VCaP (cell line): Measurements from ENCODE around the gene CD40.
A peak's percentile ranks its signal among the peaks of the same experiment; 100 is the strongest.

Source experiments
- H3K27ac ChIP-seq: fragments of 450-650 bp; 2 replicates; pipeline ENCODE4 v1.5.1; 2017
- CTCF ChIP-seq: fragments of 450-650 bp; conservative IDR thresholded peaks from 2 replicates; pipeline ENCODE4 v1.5.1; 2017; ENCODE audit warnings: mild to moderate bottlenecking, moderate library complexity

CD40 gene

GRCh38 chr20:46172455-46172854 lies 54.3 kb downstream of the CD40 start:
- no peak for TF ChIP-seq CTCF
- no peak overlapping the region for H3K27ac ChIP-seq

DNA sequence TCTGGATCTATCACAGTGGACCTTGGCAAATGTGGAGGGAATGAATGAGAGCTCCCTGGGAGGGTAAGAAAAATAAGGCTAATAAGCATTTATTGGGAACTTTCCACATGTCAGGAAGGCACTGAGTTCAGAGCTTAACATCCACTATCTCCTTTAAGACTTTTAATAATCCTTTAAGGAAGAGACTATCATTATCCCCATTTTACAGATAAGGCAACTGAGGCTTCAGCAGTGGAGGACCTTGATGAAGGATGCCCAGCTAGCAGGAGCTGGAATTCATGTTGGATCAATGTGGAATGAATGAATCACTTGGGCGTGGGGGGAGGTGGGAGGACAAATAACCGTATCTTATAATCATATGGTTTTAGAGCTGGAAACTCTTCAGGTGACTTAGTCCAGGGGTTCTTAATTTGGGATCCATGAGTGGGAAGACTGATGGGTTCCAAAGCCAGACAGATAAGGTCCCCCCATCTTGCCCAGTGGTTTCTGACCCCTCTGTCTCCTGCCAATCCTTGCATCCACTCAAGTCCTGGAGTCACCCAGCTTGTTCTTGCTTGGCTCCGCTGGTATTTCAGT lies 54.9 kb downstream of the CD40 start:
- TF ChIP-seq CTCF, result no peak
- no peak overlapping the region for H3K27ac ChIP-seq

- no peak overlapping the region for H3K27ac ChIP-seq
- TF ChIP-seq CTCF, result no peak
Measured at GRCh38 chr20:46173652-46174468, 55.7 kb downstream of the CD40 start.

- peak; percentile 77 for TF ChIP-seq CTCF
- H3K27ac ChIP-seq, result no peak overlapping the region
Measured at GRCh38 chr20:46174469-46175126, 56.5 kb downstream of the CD40 start.

DNA sequence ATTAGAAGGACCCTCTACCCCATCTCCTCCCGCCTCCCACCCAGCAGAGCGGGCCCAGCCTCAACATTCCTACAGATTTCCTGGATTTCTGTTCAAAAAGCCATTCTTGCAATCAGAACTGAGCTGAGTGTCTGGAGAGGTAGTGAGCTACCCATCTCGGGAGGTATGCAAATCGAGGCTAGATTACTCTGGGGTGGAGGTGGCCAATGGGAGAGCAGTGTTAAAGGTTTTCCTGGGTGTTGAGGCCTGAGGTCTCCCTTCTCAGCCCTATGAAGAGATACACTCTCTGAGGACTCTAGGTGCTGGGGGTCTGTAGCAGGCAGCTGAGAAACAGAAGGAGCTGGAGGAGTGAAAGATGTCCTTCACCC lies 57.0 kb downstream of the CD40 start:
- no peak overlapping the region for H3K27ac ChIP-seq
- TF ChIP-seq CTCF, result no peak

- H3K27ac ChIP-seq, result no peak overlapping the region
- no peak for TF ChIP-seq CTCF
Measured at GRCh38 chr20:46176739-46177378, 58.7 kb downstream of the CD40 start.

DNA sequence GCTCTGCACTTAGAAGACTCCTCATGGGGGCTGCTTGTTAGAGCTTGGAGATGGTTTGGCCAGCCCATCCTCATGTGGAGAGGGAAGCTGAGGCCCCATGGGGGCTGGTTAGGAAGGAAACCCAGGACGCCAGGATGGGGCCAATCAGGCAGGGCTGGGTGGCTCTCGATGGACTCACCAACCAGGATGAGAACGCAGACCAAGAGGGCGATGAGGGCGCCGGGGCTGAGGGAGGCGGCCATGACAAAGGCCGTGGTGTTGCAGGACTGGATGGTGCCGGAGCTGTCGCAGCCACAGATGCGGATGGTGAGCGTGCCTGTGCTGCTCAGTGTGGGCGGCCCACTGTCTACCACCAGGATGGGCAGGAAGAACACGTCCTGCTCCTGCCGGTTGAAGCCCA lies 59.7 kb downstream of the CD40 start:
- no peak overlapping the region for H3K27ac ChIP-seq
- no peak for TF ChIP-seq CTCF
